Measurements from ENCODE around the gene AVPR2.

Gene AVPR2

GRCh38 chrX:153867671-153868070, 36.8 kb upstream of the AVPR2 start:
- peaks cover 40% of the 10 kb centered on the region for H3K27me3 Mint-ChIP-seq
- H3K27ac Mint-ChIP-seq: no peak overlapping the region
- DNase-seq: no peak
- H3K36me3 Mint-ChIP-seq (ENCODE audit: low read depth): no peaks in the 10 kb centered on the region
- no peak overlapping the region for H3K4me3 Mint-ChIP-seq
- H3K9me3 Mint-ChIP-seq: no peaks in the 10 kb centered on the region
- H3K4me1 Mint-ChIP-seq (ENCODE audit: low read depth): no peaks in the 10 kb centered on the region

GRCh38 chrX:153868576-153869472, 35.6 kb upstream of the AVPR2 start:
- no peak overlapping the region for H3K27ac Mint-ChIP-seq
- no peaks in the 10 kb centered on the region for H3K9me3 Mint-ChIP-seq
- DNase-seq: no peak
- H3K27me3 Mint-ChIP-seq: peaks cover 42% of the 10 kb centered on the region
- H3K4me3 Mint-ChIP-seq: no peak overlapping the region
- H3K36me3 Mint-ChIP-seq (ENCODE audit: low read depth): no peaks in the 10 kb centered on the region
- no peaks in the 10 kb centered on the region for H3K4me1 Mint-ChIP-seq (ENCODE audit: low read depth)

GRCh38 chrX:153869473-153870287, 34.8 kb upstream of the AVPR2 start:
- H3K4me1 Mint-ChIP-seq (ENCODE audit: low read depth): no peaks in the 10 kb centered on the region
- H3K27ac Mint-ChIP-seq: no peak overlapping the region
- no peak overlapping the region for H3K4me3 Mint-ChIP-seq
- H3K9me3 Mint-ChIP-seq: peaks cover under 1% of the 10 kb centered on the region
- H3K27me3 Mint-ChIP-seq: peaks cover 51% of the 10 kb centered on the region
- H3K36me3 Mint-ChIP-seq (ENCODE audit: low read depth): no peaks in the 10 kb centered on the region
- DNase-seq: no peak

GRCh38 chrX:153870288-153870690, 34.2 kb upstream of the AVPR2 start:
- H3K4me1 Mint-ChIP-seq (ENCODE audit: low read depth): no peaks in the 10 kb centered on the region
- no peak for DNase-seq
- H3K27me3 Mint-ChIP-seq: peaks cover 56% of the 10 kb centered on the region
- H3K9me3 Mint-ChIP-seq: peaks cover 4% of the 10 kb centered on the region
- H3K4me3 Mint-ChIP-seq: no peak overlapping the region
- H3K36me3 Mint-ChIP-seq (ENCODE audit: low read depth): no peaks in the 10 kb centered on the region
- H3K27ac Mint-ChIP-seq: no peak overlapping the region

- DNase-seq: no peak
- Mint-ChIP-seq H3K4me1 (ENCODE audit: low read depth) (no peaks in the 10 kb centered on the region), H3K4me3 (no peak overlapping the region), H3K27ac (no peak overlapping the region), H3K36me3 (ENCODE audit: low read depth) (no peaks in the 10 kb centered on the region), H3K9me3 (peaks cover 4% of the 10 kb centered on the region), H3K27me3 (peaks cover 55% of the 10 kb centered on the region)
Measured at GRCh38 chrX:153870791-153871360, 33.6 kb upstream of the AVPR2 start.

GRCh38 chrX:153871451-153871850, 33.0 kb upstream of the AVPR2 start:
- no peak overlapping the region for H3K27ac Mint-ChIP-seq
- H3K4me3 Mint-ChIP-seq: no peak overlapping the region
- peaks cover 4% of the 10 kb centered on the region for H3K9me3 Mint-ChIP-seq
- H3K36me3 Mint-ChIP-seq (ENCODE audit: low read depth): no peaks in the 10 kb centered on the region
- H3K4me1 Mint-ChIP-seq (ENCODE audit: low read depth): peaks cover 2% of the 10 kb centered on the region
- DNase-seq: no peak
- peaks cover 60% of the 10 kb centered on the region for H3K27me3 Mint-ChIP-seq

- Mint-ChIP-seq H3K27me3 (peaks cover 61% of the 10 kb centered on the region), H3K4me1 (ENCODE audit: low read depth) (peaks cover 2% of the 10 kb centered on the region), H3K9me3 (peaks cover 4% of the 10 kb centered on the region), H3K27ac (no peak overlapping the region), H3K36me3 (ENCODE audit: low read depth) (no peaks in the 10 kb centered on the region), H3K4me3 (no peak overlapping the region)
- DNase-seq: no peak
Measured at GRCh38 chrX:153871946-153872878, 32.3 kb upstream of the AVPR2 start.

GRCh38 chrX:153873282-153874084, 31.0 kb upstream of the AVPR2 start:
- Mint-ChIP-seq H3K36me3 (ENCODE audit: low read depth) (no peaks in the 10 kb centered on the region), H3K27ac (no peak overlapping the region), H3K9me3 (peaks cover 4% of the 10 kb centered on the region)

GRCh38 chrX:153874085-153874365, 30.4 kb upstream of the AVPR2 start:
- peaks cover 17% of the 10 kb centered on the region for H3K4me1 Mint-ChIP-seq (ENCODE audit: low read depth)

More at GRCh38 chrX:153873282-153874084, 31.0 kb upstream of the AVPR2 start:
- H3K4me1 Mint-ChIP-seq (ENCODE audit: low read depth): peaks cover 12% of the 10 kb centered on the region
- peaks cover 67% of the 10 kb centered on the region for H3K27me3 Mint-ChIP-seq
- H3K4me3 Mint-ChIP-seq: no peak overlapping the region
- DNase-seq: no peak

GRCh38 chrX:153874366-153875125, 29.9 kb upstream of the AVPR2 start:
- no peak overlapping the region for H3K27ac Mint-ChIP-seq
- H3K4me3 Mint-ChIP-seq: no peak overlapping the region
- peaks cover 22% of the 10 kb centered on the region for H3K4me1 Mint-ChIP-seq (ENCODE audit: low read depth)
- peaks cover 70% of the 10 kb centered on the region for H3K27me3 Mint-ChIP-seq
- no peak for DNase-seq
- no peaks in the 10 kb centered on the region for H3K36me3 Mint-ChIP-seq (ENCODE audit: low read depth)
- H3K9me3 Mint-ChIP-seq: peaks cover 4% of the 10 kb centered on the region

More at GRCh38 chrX:153874085-153874365, 30.4 kb upstream of the AVPR2 start:
- H3K9me3 Mint-ChIP-seq: peaks cover 4% of the 10 kb centered on the region
- H3K27me3 Mint-ChIP-seq: peaks cover 68% of the 10 kb centered on the region
- no peak overlapping the region for H3K4me3 Mint-ChIP-seq
- no peak for DNase-seq
- no peak overlapping the region for H3K27ac Mint-ChIP-seq
- no peaks in the 10 kb centered on the region for H3K36me3 Mint-ChIP-seq (ENCODE audit: low read depth)

- Mint-ChIP-seq H3K27me3 (peaks cover 76% of the 10 kb centered on the region), H3K4me1 (ENCODE audit: low read depth) (peaks cover 22% of the 10 kb centered on the region), H3K27ac (no peak overlapping the region), H3K9me3 (peaks cover 4% of the 10 kb centered on the region), H3K36me3 (ENCODE audit: low read depth) (no peaks in the 10 kb centered on the region), H3K4me3 (no peak overlapping the region)
- DNase-seq: peak; percentile 81
Measured at GRCh38 chrX:153875391-153876111, 28.9 kb upstream of the AVPR2 start.

GRCh38 chrX:153876112-153876491, 28.4 kb upstream of the AVPR2 start:
- no peak for DNase-seq
- peaks cover 22% of the 10 kb centered on the region for H3K4me1 Mint-ChIP-seq (ENCODE audit: low read depth)
- H3K27ac Mint-ChIP-seq: no peak overlapping the region
- peaks cover 4% of the 10 kb centered on the region for H3K9me3 Mint-ChIP-seq
- H3K36me3 Mint-ChIP-seq (ENCODE audit: low read depth): no peaks in the 10 kb centered on the region
- H3K4me3 Mint-ChIP-seq: no peak overlapping the region
- peaks cover 78% of the 10 kb centered on the region for H3K27me3 Mint-ChIP-seq
